ENCODE measurements around the gene RETN. TPM values are rescaled to one million over a fixed set of nuclear protein-coding genes. Genes with fewer than 3 reads are reported as not detected.
A peak's percentile ranks its signal among the peaks of the same experiment; 100 is the strongest.

RETN gene
- total RNA-seq, 2 donors from 2014 or later, result not detected

DNA sequence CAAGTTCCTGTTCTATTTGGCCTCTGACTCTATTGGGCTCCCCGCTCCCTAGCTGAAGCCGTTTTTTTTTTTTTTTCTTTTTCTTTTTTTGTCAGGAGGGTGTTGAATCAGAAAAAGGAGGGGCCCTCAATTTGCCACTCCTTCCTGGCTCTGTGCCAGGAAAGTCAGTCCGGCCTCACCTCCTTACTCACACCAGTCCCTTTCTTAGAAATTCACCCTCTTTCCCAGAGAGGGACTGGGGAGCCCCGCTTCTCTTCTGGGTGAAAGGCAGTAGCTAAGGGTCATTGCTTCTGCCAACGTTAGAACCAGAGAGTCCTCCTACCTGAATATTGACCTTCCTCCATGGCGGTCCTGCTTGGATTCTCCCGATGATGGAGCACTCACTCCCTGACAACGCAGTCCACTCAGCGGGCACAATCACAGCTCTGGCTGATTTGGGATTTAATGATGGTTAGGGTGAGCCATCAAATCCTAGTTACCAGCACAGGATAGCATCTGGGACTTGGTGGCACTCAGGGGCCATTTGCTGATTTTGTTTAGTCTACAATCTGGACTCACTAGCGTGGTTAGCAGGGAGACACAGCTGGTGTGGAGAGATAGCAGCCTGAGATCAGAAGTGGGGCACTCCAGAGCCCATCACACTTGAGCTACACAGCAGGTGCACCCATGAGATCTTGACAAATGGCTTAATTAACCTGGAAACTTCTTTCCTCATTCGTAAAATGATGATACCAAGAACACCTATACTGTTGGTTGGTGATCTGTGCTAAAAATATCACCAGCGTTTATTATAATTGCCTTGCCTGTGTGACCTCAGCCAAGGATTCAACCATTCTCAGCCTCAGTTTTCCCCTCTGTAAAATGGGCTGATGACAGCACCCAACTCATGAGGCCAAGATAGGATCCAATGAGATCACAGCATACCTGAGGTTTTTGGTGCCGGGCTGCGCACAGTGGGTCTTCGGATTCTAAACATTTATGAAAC, 30.9 kb downstream of the RETN start:
- no peak for DNase-seq
- intact Hi-C loops (cut with DNase I, micrococcal nuclease), result no loop called here
- no peak for ATAC-seq

DNA sequence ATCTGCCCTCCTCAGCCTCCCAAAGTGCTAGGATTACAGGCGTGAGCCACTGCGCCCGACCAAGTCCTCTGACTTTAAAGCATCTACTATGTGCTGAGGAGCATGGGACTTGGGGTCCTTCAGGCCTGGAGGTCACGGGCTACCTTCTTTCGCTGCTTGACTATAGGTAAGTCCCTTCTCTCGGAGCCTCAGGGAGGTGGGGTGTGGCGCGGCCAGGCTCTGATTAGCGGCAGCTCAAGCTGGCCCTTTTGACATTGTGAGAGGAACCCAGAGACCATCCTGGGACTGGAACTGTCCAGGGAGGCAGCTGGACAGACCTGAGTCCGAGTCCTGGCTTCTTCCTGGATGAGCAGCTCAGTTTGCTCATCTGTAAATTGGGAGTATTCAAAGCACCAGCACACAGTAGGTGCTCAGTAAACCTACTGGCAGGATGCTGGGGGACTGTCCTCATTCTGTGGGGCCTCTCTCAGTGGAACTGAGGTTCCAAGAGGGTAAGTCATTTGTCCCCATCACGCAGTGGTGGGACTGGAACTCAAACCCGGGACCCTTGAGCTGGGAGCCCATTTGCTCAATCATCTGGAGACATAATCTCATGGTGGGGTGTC, 32.3 kb downstream of the RETN start:
- intact Hi-C loops (cut with DNase I, micrococcal nuclease), result no loop called here
- no peak for DNase-seq
- ATAC-seq, result no peak

DNA sequence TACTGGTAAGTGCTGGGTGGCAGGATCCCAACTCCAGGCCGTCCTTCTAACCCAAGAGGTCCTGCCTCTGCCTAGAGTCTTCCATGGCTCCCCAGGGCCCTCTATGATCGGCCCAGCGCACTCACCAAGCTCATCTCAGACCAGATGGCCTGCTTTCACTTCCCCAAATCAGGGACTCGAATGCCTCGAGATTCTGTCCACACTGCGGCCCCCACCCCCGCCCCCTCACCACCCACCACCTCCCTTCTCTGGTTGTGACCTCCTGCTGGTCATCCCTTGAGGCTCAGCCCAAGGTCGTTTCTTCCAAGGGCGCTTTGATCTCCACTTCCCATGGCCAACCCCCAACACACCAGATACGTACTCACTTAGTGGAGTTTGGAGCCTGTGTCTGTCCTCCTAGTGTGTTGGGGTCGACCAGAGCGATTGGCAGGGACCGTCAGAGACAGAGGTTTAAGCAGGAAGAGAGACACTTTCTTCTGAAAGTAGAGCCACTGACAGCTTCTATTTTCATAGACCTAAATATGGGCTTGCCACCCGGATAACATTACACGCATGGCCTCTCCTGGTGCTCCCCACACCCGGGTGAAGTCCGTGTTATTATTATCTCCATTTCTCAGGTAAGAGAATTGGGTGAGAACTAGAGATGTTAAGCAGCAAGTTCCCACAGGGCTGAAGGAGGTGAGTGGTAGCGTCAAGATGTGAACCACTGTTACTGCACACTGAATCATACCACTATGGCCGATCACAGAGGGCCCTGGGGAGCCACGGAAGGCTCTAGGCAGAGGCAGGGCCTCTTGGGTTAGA, 33.0 kb downstream of the RETN start, which contains the start of gene FCER2:
Gene FCER2, minus strand, starts transcription at position 478 of the 804 bp plus-strand sequence. CDS start 2,371 bp downstream, outside the sequence.
- ATAC-seq, result no peak
- DNase-seq, result peak in 1 of 2 donors; percentile 36
- intact Hi-C loops (cut with DNase I, micrococcal nuclease), result no loop called here

- DNase-seq (no peak), ATAC-seq (no peak)
- intact Hi-C loops (cut with DNase I, micrococcal nuclease), result no loop called here
These were observed 34.5 kb downstream of the RETN start for GRCh38 chr19:7703332-7703731.

DNA sequence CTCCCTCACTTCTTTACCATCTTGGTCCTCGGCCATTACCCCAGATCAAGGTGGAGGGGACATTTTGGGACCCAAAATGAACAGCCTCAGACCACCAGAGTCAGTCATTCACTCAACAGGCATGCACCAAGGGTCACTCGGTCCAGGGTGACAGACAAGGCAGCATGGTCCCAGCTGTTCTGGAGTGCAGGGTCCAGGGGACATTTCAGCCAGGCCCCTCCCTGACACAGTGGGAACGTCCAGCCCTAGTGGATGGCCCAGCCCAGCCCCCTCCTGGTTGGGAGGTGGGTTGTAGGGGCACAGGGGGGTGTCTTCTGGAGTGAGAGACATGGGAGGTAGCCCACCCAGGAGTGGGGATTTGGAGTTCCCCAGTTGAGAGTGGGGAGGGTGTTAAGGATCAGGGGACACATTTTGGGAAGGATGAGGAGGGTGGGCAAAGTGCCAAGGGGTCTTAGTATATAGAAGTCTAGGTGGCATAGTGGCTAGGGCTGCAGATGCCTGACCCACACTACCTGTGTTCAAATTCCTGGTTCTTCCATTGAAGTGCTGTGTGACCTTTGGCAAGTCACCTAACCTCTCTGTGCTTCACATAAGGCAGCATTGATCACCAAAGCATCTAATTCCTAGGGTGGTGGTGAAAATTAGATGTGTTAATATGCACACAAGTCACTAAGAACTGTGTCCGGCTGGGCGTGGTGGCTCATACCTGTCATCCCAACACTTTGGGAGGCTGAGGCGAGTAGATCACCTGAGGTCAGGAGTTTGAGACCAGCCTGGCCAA, 35.6 kb downstream of the RETN start:
- intact Hi-C loops (cut with DNase I, micrococcal nuclease), result no loop called here
- ATAC-seq, result no peak
- no peak for DNase-seq

DNA sequence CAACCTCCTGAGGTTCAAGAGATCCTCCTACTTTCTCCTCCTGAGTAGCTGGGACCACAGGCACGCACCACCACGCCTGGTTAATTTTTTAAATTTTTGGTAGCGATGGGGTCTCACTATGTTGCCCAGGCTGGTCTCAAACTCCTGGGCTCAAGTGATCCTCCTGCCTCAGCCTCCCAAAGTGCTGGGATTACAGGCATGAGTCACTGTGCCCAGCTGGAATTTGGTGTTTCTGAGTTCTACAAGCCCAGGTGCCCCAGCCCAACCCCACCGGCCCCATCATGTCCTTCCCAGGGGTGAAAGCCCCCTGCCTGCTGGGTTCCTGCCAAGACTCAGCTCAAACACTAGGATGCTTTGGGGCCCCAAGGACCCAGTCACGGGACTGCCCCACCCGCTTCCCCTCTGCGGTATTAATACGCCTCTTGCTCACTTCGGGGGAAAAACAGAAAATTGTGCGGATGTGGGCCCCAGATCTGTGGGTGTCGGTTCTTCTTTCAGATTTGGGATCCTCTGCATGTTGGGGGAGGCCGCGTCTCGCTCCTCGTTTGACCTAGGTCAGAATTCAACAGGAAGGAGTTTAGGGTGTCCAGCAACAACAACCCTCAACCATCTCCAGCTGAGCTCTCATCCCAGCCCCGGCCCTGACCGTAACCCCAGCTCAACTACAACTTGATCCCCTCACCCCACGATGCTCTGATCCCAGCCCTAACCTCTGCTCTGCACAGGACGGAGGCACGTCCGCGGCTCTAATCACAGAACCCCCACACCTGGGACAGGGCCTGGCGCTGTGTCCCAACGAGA, 36.7 kb downstream of the RETN start:
- DNase-seq, result peak; percentile 50 to 64
- ATAC-seq, result peak; percentile 22
- intact Hi-C loops (cut with DNase I, micrococcal nuclease), result no loop called here

GRCh38 chr19:7706188-7706954, 37.5 kb downstream of the RETN start:
- intact Hi-C loops (cut with DNase I, micrococcal nuclease), result no loop called here
- no peak for ATAC-seq

GRCh38 chr19:7706955-7707456, 38.2 kb downstream of the RETN start:
- DNase-seq (no peak), ATAC-seq (no peak)
- intact Hi-C loops (cut with DNase I, micrococcal nuclease), result no loop called here

More at GRCh38 chr19:7706188-7706954, 37.5 kb downstream of the RETN start:
- DNase-seq, result no peak

- DNase-seq (no peak), ATAC-seq (no peak)
- intact Hi-C loops (cut with DNase I, micrococcal nuclease), result no loop called here
These were observed 41.1 kb downstream of the RETN start for GRCh38 chr19:7709932-7710460.

DNA sequence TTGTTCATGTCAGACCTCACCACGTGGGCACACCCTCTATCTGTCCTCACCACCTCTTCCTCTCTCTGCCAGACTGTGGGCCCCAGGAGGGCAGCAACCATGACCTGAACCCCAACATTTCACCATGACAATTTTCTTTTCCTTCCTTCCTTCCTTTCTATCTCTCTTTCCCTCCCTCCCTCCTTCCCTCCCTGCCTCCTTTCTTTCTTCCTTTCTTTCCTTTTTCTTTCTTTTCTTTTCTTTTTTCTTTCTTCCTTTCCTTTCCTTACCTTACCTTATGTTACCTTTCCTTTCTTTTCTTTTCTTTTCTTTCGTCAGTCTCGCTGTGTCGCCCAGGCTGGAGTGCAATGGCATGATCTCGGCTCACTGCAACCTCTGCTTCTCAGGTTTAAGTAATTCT, 41.8 kb downstream of the RETN start:
- intact Hi-C loops (cut with DNase I, micrococcal nuclease), result no loop called here
- ATAC-seq (no peak), DNase-seq (no peak)

- DNase-seq (no peak), ATAC-seq (no peak)
- intact Hi-C loops (cut with DNase I, micrococcal nuclease), result no loop called here
These were observed 46.8 kb downstream of the RETN start for GRCh38 chr19:7715671-7716070.

DNA sequence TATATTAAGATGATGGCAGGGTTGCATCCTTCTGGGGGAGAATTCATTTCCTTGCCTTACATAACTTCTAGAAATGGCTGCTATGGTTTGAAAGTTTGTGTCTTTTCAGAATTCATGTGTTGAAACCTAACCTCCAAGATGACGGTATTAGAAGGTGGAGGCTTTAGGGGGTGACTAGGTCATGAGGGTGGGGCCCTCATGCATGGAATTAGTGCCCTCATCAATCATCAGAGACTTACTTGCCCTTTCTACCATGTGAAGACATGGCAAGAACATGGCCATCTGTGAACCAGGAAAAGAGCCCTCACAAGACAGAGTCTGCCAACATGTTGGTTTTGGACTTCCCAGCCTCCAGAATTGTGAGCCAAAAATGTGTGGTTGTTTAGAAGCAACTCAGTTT, 47.9 kb downstream of the RETN start:
- ATAC-seq (no peak), DNase-seq (no peak)
- intact Hi-C loops (cut with DNase I, micrococcal nuclease), result no loop called here

GRCh38 chr19:7718668-7719067, 49.8 kb downstream of the RETN start:
- DNase-seq (no peak), ATAC-seq (no peak)
- intact Hi-C loops (cut with DNase I, micrococcal nuclease), result no loop called here

All from left colon (tissue), 2 donors.